NB4 (cell line): Measurements from ENCODE around the gene MYOCD.

Experiments
- CTCF ChIP-seq: IDR thresholded peaks from one replicate; pipeline ENCODE4 v1.5.1; 2012; ENCODE audit warnings: low read depth, low read length
- MYC ChIP-seq: IDR thresholded peaks from 2 replicates; pipeline ENCODE4 v1.6.1; 2011; ENCODE audit warnings: low read depth, low read length

GRCh38 chr17:12673788-12674187 lies 8.1 kb downstream of the MYOCD start:
- no peak for TF ChIP-seq CTCF
- TF ChIP-seq MYC, result no peak
